Measurements from ENCODE around the gene TNFRSF1A. TPM values are rescaled to one million over a fixed set of nuclear protein-coding genes. Genes with fewer than 3 reads are reported as not detected.
A peak's percentile ranks its signal among the peaks of the same experiment; 100 is the strongest.
"Not testable (repeated sequence)": the region's sequence is repeated elsewhere in the genome, so short reads cannot be mapped to it uniquely, and the experiment has no call there.

Gene TNFRSF1A
- total RNA-seq, 1 experiment from 2014 or later: 76.7 TPM

DNA sequence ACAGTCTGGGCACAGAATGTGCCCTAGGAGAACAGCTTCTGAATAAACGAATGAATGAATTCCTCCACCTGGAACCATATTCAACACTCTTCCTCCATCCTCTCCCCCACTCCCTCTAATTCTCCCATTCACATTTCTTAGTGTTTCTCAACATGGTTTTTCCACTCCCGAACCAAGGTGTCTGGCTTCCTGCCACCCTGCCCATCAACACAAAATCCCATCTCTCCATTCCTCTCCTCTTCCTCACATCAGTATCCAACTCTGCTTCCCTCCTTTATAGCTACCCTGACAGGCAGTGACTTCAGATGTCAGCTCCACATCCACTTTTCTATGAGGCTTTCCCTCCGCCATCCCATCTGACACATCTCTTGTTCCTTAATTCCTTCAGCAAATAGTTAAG lies 2.9 kb downstream of the TNFRSF1A start:
- Mint-ChIP-seq H3K27ac (ENCODE audit: unreplicated experiment) (no peak overlapping the region), H3K4me3 (ENCODE audit: low read depth, unreplicated experiment) (no peak overlapping the region), H3K36me3 (ENCODE audit: insufficient read depth, unreplicated experiment) (peaks cover 13% of the 10 kb centered on the region), H3K9me3 (ENCODE audit: low read depth, unreplicated experiment) (no peaks in the 10 kb centered on the region), H3K4me1 (ENCODE audit: low read depth, unreplicated experiment) (peaks cover 41% of the 10 kb centered on the region), H3K27me3 (ENCODE audit: unreplicated experiment) (no peaks in the 10 kb centered on the region)
- intact Hi-C loops (cut with micrococcal nuclease; ENCODE audit: unreplicated experiment): loop anchor here (5.0 kb wide), 1 partner anchor 128 kb away; no protein-coding TSS in a partner anchor
- BruUV-seq (replicated peaks): no TSS peak
- TF ChIP-seq, protein P1, sequence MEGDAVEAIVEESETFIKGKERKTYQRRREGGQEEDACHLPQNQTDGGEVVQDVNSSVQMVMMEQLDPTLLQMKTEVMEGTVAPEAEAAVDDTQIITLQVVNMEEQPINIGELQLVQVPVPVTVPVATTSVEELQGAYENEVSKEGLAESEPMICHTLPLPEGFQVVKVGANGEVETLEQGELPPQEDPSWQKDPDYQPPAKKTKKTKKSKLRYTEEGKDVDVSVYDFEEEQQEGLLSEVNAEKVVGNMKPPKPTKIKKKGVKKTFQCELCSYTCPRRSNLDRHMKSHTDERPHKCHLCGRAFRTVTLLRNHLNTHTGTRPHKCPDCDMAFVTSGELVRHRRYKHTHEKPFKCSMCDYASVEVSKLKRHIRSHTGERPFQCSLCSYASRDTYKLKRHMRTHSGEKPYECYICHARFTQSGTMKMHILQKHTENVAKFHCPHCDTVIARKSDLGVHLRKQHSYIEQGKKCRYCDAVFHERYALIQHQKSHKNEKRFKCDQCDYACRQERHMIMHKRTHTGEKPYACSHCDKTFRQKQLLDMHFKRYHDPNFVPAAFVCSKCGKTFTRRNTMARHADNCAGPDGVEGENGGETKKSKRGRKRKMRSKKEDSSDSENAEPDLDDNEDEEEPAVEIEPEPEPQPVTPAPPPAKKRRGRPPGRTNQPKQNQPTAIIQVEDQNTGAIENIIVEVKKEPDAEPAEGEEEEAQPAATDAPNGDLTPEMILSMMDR (IDR thresholded peaks at IDR 0.05; ENCODE audit: unreplicated experiment): no peak
- CTCF ChIA-PET: interaction anchor here (0.9 to 1.9 kb wide), 4 partner anchors 24 to 126 kb away, joined by 3 to 7 read pairs (median 4); no protein-coding TSS in a partner anchor
- no peak for DNase-seq

DNA sequence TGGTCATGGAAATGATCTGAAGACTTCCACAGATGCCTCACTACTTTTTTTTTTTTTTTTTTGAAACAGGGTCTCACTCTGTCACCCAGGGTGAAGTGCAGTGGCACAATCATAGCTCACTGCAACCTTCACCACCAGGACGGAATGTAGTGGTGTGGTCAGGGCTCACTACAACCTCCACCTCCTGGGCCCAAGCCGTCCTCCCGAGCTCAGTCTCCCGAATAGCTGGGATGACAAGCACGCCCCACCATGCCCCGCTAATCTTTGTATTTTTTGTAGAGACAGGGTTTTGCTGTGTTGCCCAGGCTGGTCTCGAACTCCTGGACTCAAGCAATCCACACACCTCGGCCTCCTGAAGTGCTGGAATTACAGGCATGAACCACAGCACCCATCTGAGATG lies 3.3 kb downstream of the TNFRSF1A start:
- not testable (repeated sequence) for DNase-seq; H3K4me3 Mint-ChIP-seq (ENCODE audit: low read depth, unreplicated experiment); BruUV-seq (replicated peaks); H3K27me3 Mint-ChIP-seq (ENCODE audit: unreplicated experiment); H3K27ac Mint-ChIP-seq (ENCODE audit: unreplicated experiment); H3K9me3 Mint-ChIP-seq (ENCODE audit: low read depth, unreplicated experiment)
- Mint-ChIP-seq H3K4me1 (ENCODE audit: low read depth, unreplicated experiment) (peaks cover 41% of the 10 kb centered on the region), H3K36me3 (ENCODE audit: insufficient read depth, unreplicated experiment) (peaks cover 17% of the 10 kb centered on the region)
- CTCF ChIA-PET: interaction anchor here (1.3 to 1.9 kb wide), 2 partner anchors 24 to 32 kb away, joined by 4 to 7 read pairs; no protein-coding TSS in a partner anchor
- intact Hi-C loops (cut with micrococcal nuclease; ENCODE audit: unreplicated experiment): loop anchor here (5.0 kb wide), 1 partner anchor 129 kb away; no protein-coding TSS in a partner anchor

GRCh38 chr12:6337958-6338433 lies 3.9 kb downstream of the TNFRSF1A start:
- BruUV-seq (replicated peaks): no TSS peak
- CTCF ChIA-PET: interaction anchor here (3.2 kb wide), 1 partner anchor 18 kb away, joined by 10 read pairs; no protein-coding TSS in a partner anchor
- H3K4me3 Mint-ChIP-seq (ENCODE audit: low read depth, unreplicated experiment): no peak overlapping the region
- H3K36me3 Mint-ChIP-seq (ENCODE audit: insufficient read depth, unreplicated experiment): peaks cover 21% of the 10 kb centered on the region
- no peak overlapping the region for H3K27ac Mint-ChIP-seq (ENCODE audit: unreplicated experiment)
- TF ChIP-seq, protein P1 (IDR thresholded peaks at IDR 0.05; ENCODE audit: unreplicated experiment): no peak
- H3K9me3 Mint-ChIP-seq (ENCODE audit: low read depth, unreplicated experiment): no peaks in the 10 kb centered on the region
- no peak for DNase-seq
- no peaks in the 10 kb centered on the region for H3K27me3 Mint-ChIP-seq (ENCODE audit: unreplicated experiment)
- peaks cover 41% of the 10 kb centered on the region for H3K4me1 Mint-ChIP-seq (ENCODE audit: low read depth, unreplicated experiment)
- intact Hi-C loops (cut with micrococcal nuclease; ENCODE audit: unreplicated experiment): loop anchor here (5.0 kb wide), 1 partner anchor 129 kb away; no protein-coding TSS in a partner anchor

GRCh38 chr12:6336889-6337853 lies 4.7 kb downstream of the TNFRSF1A start:
- peaks cover 41% of the 10 kb centered on the region for H3K4me1 Mint-ChIP-seq (ENCODE audit: low read depth, unreplicated experiment)
- H3K36me3 Mint-ChIP-seq (ENCODE audit: insufficient read depth, unreplicated experiment): peaks cover 29% of the 10 kb centered on the region
- no peaks in the 10 kb centered on the region for H3K27me3 Mint-ChIP-seq (ENCODE audit: unreplicated experiment)
- CTCF ChIA-PET: interaction anchor here (0.6 to 3.5 kb wide), 12 partner anchors 9 to 349 kb away, joined by 3 to 25 read pairs (median 6); partner anchors contain the start of gene LTBR
- no peak overlapping the region for H3K27ac Mint-ChIP-seq (ENCODE audit: unreplicated experiment)
- intact Hi-C loops (cut with micrococcal nuclease; ENCODE audit: unreplicated experiment): loop anchor here (5.0 kb wide), 1 partner anchor 130 kb away; no protein-coding TSS in a partner anchor
- TSS peak; percentile 69 for BruUV-seq (replicated peaks)
- H3K9me3 Mint-ChIP-seq (ENCODE audit: low read depth, unreplicated experiment): no peaks in the 10 kb centered on the region
- TF ChIP-seq, protein P1 (IDR thresholded peaks at IDR 0.05; ENCODE audit: unreplicated experiment): no peak
- H3K4me3 Mint-ChIP-seq (ENCODE audit: low read depth, unreplicated experiment): no peak overlapping the region
- DNase-seq: no peak

All from Calu3 (cell line).